Natural killer cell treated with Interleukin-12 subunit alpha and Interleukin-12 subunit beta and Interleukin-15 and Interleukin-18, amount 100 ng/mL, for 72 hours (primary cell): Measurements from ENCODE around the gene BROX. TPM values are rescaled to one million over a fixed set of nuclear protein-coding genes. Genes with fewer than 3 reads are reported as not detected.
"Not testable (repeated sequence)": the region's sequence is repeated elsewhere in the genome, so short reads cannot be mapped to it uniquely, and the experiment has no call there.

ENCODE experiments used
- ATAC-seq, 2 donors: fragments of 150-1000 bp; cut with Tn5 transposase in 1 of 2; sonication (Bioruptor Pico), chemical (Tn5 transposase) in 1 of 2; 2 replicates each; pipeline ENCODE4 v1.10.0; 2021
- DNase-seq: peaks from one replicate; pipeline ENCODE4 v3.0.0; 2022; ENCODE audit warnings: low spot score
- H3K27ac Mint-ChIP-seq, 2 donors: 1 replicate in 1 of 2; 2 replicates in 1 of 2; pipeline ENCODE4 v1.8.0; 2022; ENCODE audit warnings: mixed read lengths in 2 of 2, mild to moderate bottlenecking in 1 of 2, moderate library complexity in 1 of 2
- H3K27me3 Mint-ChIP-seq, 2 donors: 1 replicate in 1 of 2; 2 replicates in 1 of 2; pipeline ENCODE4 v1.8.0; 2022; ENCODE audit warnings: mixed read lengths in 2 of 2
- H3K36me3 Mint-ChIP-seq: one replicate; pipeline ENCODE4 v1.8.0; 2022; ENCODE audit warnings: mixed read lengths
- H3K4me1 Mint-ChIP-seq, 2 donors: 1 replicate in 1 of 2; 2 replicates in 1 of 2; pipeline ENCODE4 v1.8.0; 2022; ENCODE audit warnings: low read depth in 2 of 2, mixed read lengths in 2 of 2, mild to moderate bottlenecking in 1 of 2
- H3K4me3 Mint-ChIP-seq: one replicate; pipeline ENCODE4 v1.8.0; 2022; ENCODE audit warnings: mixed read lengths
- H3K9me3 Mint-ChIP-seq: 2 replicates; pipeline ENCODE4 v1.8.0; 2022; ENCODE audit warnings: mixed read lengths
- total RNA-seq, 2 donors: library from RNA; stranded (reverse); gene quantifications; one replicate each; pipeline ENCODE4 v1.2.3, GENCODE V29; 2022

Gene BROX
- total RNA-seq, 2 donors from 2014 or later, result 36.3 to 38.9 TPM

DNA sequence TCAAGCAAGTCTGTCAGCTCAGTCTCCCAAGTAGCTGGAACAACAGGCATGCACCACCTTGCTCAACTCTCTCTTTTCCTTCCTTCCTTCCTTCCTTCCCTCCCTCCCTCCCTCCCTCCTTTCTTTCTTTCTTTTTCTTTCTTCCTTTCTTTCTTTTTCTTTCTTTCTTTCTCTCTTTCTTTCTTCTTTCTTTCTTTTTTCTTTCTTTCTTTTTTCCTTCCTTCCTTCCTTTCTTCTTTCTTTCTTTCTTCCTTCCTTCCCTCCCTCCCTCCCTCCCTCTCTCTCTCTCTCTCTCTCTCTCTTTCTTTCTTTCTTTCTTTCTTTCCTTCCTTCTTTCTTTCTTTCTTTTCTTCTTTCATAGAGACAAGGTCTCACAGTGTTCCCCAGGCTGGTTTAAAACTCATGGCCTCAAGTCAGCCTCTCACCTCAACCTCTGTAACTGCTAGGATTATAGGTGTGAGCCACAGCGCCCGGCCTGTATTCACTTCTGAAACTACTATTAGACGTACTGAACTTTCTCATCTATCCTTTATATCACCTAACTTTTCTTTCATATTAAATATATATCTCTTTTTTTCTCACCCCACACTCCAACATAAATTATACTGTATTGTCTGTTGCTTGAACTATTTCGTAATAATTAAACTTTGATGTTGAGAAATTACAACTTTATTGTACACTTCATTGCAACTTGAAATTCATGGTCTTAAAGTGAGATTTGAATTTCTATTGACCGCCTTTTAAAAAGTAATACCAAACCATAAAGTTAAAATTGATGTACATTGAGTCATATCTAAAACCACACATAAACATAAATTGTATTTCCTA lies 29.5 kb downstream of the BROX start:
- not testable (repeated sequence) for H3K4me1 Mint-ChIP-seq, H3K27me3 Mint-ChIP-seq, H3K9me3 Mint-ChIP-seq, H3K27ac Mint-ChIP-seq, H3K36me3 Mint-ChIP-seq, ATAC-seq, DNase-seq, H3K4me3 Mint-ChIP-seq

- peaks cover 4 to 30% of the 10 kb centered on the region in 2 donors for H3K27me3 Mint-ChIP-seq
- no peaks in the 10 kb centered on the region for H3K4me1 Mint-ChIP-seq
- ATAC-seq (no peak), DNase-seq (no peak)
- H3K4me3 Mint-ChIP-seq, result no peak overlapping the region
- H3K27ac Mint-ChIP-seq, result no peak overlapping the region
- no peaks in the 10 kb centered on the region for H3K9me3 Mint-ChIP-seq
- no peaks in the 10 kb centered on the region for H3K36me3 Mint-ChIP-seq
Measured at GRCh38 chr1:222749927-222750326, 37.6 kb downstream of the BROX start.

DNA sequence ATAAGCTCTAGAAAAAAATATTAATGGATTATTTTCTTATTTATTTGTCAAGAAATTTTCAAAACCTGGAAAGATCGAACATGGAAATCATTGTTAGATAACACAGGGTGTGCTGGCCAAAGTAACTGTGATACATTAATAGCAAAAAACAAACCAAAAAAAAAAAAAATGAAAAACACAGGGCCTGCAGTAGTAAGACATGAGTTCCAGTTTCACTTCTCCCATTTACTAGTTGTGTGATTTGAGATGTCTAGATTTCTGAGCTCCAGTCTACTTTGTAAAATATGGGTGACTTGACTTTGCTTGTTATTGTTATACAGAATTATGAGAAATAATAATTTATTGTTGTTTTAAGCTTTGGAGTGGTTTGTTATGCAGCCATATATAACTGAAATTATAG lies 38.3 kb downstream of the BROX start:
- DNase-seq (no peak), ATAC-seq (no peak)
- no peak overlapping the region for H3K4me3 Mint-ChIP-seq
- no peak overlapping the region for H3K27ac Mint-ChIP-seq
- no peaks in the 10 kb centered on the region for H3K9me3 Mint-ChIP-seq
- H3K4me1 Mint-ChIP-seq, result no peaks in the 10 kb centered on the region
- no peaks in the 10 kb centered on the region for H3K36me3 Mint-ChIP-seq
- H3K27me3 Mint-ChIP-seq, result peaks cover 5 to 32% of the 10 kb centered on the region in 2 donors

GRCh38 chr1:222751255-222751654 lies 38.9 kb downstream of the BROX start:
- DNase-seq (no peak), ATAC-seq (no peak)
- Mint-ChIP-seq H3K9me3 (no peaks in the 10 kb centered on the region), H3K36me3 (no peaks in the 10 kb centered on the region), H3K4me1 (no peaks in the 10 kb centered on the region), H3K4me3 (no peak overlapping the region), H3K27ac (no peak overlapping the region), H3K27me3 (peaks cover 7 to 34% of the 10 kb centered on the region in 2 donors)

DNA sequence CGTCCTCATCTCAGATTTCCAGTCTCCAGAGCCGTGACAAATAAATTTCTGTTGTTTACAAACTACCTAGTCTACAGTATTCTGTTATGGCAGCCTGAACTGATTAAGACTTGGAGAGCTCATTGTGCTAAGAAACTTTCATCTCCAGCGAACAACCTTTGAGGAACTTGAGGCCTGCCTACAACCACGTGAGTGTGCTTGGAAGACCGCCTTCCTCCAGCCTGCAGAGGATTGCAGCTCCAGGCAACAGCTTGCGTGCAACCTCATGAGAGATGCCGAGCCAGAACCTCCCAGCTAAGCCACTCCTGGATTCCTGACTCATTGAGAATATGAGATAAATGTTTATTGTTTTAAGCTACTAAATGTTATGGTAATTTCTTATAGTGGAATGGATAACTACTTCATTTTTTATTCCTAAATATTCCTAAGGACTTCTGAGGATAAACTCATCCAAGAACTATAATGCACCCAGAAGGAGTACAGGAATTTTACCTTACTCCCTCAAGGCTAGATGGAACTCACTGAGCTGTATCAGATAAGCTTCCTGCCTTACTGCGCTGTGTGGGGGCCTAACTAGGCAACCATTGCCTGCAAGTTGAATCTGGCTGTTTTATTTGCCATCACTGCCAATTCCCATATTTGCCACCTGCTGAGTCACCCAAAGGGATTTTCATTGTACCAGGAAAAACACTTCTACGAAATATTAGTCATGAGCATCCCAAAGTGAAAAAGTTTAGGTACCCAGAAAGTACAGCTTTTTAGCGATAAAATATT lies 42.2 kb downstream of the BROX start:
- ATAC-seq, result no peak
- Mint-ChIP-seq H3K27ac (no peak overlapping the region), H3K4me1 (no peaks in the 10 kb centered on the region), H3K9me3 (no peaks in the 10 kb centered on the region), H3K4me3 (no peak overlapping the region), H3K36me3 (no peaks in the 10 kb centered on the region), H3K27me3 (peaks cover 13 to 21% of the 10 kb centered on the region in 2 donors)
- DNase-seq, result no peak

DNA sequence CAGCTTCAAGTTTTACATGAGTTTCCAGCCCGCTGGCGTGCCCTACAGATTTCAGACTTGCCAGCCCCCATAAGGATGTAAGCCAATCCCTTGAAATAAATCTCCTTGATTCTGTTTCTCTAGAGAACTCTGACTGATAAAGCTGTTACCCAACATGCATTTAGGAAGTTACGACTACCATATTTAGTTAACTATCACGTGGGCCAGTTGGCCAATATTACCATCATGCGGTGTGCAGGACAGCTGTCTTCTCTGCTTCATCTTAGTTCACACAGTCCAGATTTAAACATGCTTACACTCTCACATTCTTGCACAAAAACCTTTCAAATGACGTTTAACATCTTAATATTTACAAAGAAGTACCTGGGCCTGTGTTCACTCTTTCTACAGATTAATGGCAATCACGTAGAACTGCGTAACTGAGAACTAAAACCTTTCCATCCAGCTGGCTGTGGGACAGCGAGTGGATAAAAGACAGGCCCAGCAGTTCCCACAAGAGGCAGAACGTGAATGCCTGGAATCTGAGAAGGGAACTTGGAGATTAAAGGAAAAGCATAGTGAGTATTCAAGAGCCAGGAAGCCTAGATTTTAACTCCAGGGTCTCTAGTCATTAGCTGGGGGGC lies 45.4 kb downstream of the BROX start:
- Mint-ChIP-seq H3K9me3 (no peaks in the 10 kb centered on the region), H3K27me3 (peaks cover 21 to 31% of the 10 kb centered on the region in 2 donors), H3K36me3 (no peaks in the 10 kb centered on the region), H3K4me1 (no peaks in the 10 kb centered on the region), H3K27ac (no peak overlapping the region), H3K4me3 (no peak overlapping the region)
- no peak for DNase-seq
- ATAC-seq, result no peak

GRCh38 chr1:222759451-222760035 lies 47.2 kb downstream of the BROX start:
- Mint-ChIP-seq H3K36me3 (no peaks in the 10 kb centered on the region), H3K4me3 (no peak overlapping the region), H3K27ac (no peak overlapping the region), H3K9me3 (no peaks in the 10 kb centered on the region), H3K27me3 (peaks cover 25 to 40% of the 10 kb centered on the region in 2 donors), H3K4me1 (no peaks in the 10 kb centered on the region)
- DNase-seq (no peak), ATAC-seq (no peak)

DNA sequence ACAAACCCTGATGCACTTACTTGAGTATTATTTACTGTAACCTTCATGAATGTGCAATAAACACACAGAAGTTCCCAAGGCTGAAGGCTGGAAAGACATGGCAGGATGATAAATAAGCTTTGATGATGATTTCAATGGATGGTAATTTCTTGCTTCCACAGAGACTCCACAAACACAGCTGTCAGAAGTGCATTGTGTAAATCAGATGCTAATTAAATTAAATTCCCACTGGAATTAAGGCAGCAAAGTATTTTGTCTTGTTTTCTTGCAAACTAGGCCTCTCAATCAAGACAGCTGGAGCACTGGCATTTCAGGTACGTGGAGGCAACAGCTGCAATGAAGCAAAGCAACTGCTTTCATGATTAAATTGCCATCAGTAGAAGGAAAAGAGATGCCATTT lies 48.7 kb downstream of the BROX start:
- no peaks in the 10 kb centered on the region for H3K4me1 Mint-ChIP-seq
- DNase-seq, result no peak
- ATAC-seq, result no peak

GRCh38 chr1:222762178-222762577 lies 49.8 kb downstream of the BROX start:
- not testable (repeated sequence) for DNase-seq, H3K9me3 Mint-ChIP-seq, H3K4me1 Mint-ChIP-seq, H3K27ac Mint-ChIP-seq, H3K36me3 Mint-ChIP-seq, ATAC-seq, H3K4me3 Mint-ChIP-seq
- peaks cover 24 to 28% of the 10 kb centered on the region in 2 donors for H3K27me3 Mint-ChIP-seq

More for the DNA sequence above, 48.7 kb downstream of the BROX start:
- Mint-ChIP-seq H3K9me3 (no peaks in the 10 kb centered on the region), H3K27ac (no peak overlapping the region), H3K36me3 (no peaks in the 10 kb centered on the region), H3K4me3 (no peak overlapping the region), H3K27me3 (peaks cover 28 to 34% of the 10 kb centered on the region in 2 donors)

DNA sequence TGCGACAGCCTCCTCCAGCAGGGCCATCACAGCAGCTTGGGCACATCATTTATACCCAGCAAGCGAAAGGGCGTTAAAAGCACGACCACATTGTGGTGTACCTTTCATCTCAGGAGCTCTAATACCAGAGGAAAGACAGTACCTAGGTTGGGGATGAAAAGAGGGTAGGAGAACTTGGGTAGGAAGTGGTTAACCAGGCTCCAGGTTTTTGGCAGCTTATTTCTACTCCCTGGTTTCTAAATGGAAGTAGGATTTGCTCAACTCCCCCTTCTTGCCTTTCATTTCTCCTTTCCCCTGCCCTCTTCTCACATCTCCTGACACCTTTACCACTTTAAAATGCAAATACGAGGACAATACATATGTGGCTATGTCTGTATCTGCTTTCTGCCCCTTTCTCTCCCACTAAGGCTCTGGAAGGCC lies 54.8 kb downstream of the BROX start:
- peak; percentile 65 to 69 for ATAC-seq
- Mint-ChIP-seq H3K27ac (no peak overlapping the region), H3K9me3 (peaks cover 10% of the 10 kb centered on the region)

GRCh38 chr1:222768592-222768991 lies 56.2 kb downstream of the BROX start:
- Mint-ChIP-seq H3K4me3 (no peak overlapping the region), H3K27me3 (peaks cover 12 to 22% of the 10 kb centered on the region in 2 donors), H3K9me3 (peaks cover 10% of the 10 kb centered on the region), H3K36me3 (peaks cover 11% of the 10 kb centered on the region), H3K4me1 (peaks cover 25 to 28% of the 10 kb centered on the region in 2 donors), H3K27ac (peak overlapping the region in 1 of 2 donors; percentile 31)
- no peak for DNase-seq
- ATAC-seq, result no peak

More for the DNA sequence above, 54.8 kb downstream of the BROX start:
- H3K36me3 Mint-ChIP-seq, result peaks cover 11% of the 10 kb centered on the region
- no peak overlapping the region for H3K4me3 Mint-ChIP-seq
- H3K4me1 Mint-ChIP-seq, result peaks cover 12 to 14% of the 10 kb centered on the region in 2 donors
- peaks cover 13 to 27% of the 10 kb centered on the region in 2 donors for H3K27me3 Mint-ChIP-seq
- DNase-seq, result no peak

DNA sequence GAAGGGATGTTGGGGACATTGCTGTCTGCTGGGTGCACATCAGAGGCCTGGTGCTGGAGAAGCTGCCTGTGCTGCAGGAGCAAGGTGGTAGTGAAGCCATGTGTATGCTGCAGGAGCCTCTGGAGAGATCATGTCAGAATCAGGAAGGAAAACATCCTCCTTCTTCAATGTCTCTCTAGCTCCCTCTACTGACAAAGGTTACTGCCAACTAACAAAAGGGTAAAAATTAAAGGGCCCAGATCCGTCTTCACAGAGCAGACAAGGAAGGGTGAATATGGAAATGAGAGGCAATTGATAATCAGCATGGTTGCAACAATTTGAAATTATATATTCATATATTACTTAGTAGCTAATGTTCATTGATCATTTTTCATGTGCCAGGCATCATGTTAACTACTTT lies 56.8 kb downstream of the BROX start:
- Mint-ChIP-seq H3K27ac (peak overlapping the region in 1 of 2 donors; percentile 31), H3K4me1 (peaks cover 25 to 28% of the 10 kb centered on the region in 2 donors), H3K27me3 (peaks cover 11 to 16% of the 10 kb centered on the region in 2 donors), H3K9me3 (peaks cover 10% of the 10 kb centered on the region), H3K4me3 (no peak overlapping the region), H3K36me3 (peaks cover 11% of the 10 kb centered on the region)
- ATAC-seq (no peak), DNase-seq (no peak)

DNA sequence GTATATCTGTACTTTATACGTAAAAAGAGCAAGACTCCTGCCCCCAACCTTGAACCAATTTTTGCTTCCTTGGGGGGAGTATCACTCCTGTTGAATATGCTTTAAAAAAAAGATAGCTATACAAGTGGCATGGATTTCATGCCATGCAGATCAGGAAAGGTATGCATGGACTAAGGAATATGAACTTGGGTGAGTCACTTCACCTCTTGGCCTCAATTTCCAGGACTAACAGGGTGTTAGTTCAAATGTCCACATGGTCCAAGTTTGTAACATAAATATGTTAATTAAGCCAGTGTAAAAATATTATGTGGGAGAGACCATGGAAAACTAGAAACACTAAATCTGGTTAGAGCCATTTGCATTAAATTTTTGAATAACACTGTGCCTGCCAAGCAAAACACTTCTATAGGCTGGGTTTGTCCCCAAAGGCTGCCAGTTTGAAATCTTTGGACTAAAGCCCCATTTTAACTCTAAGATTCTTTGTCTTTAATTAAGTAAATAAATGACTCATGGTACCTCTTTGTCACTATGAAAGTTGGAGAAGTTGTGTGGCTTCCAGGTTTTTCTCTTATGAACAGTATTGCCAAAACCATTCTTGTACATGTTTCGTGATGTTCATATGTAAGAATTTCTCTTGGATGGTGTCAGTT lies 57.7 kb downstream of the BROX start:
- Mint-ChIP-seq H3K27me3 (peaks cover 9 to 23% of the 10 kb centered on the region in 2 donors), H3K36me3 (peaks cover 11% of the 10 kb centered on the region), H3K4me1 (peaks cover 25 to 28% of the 10 kb centered on the region in 2 donors), H3K27ac (peak overlapping the region in 1 of 2 donors; percentile 44), H3K9me3 (peaks cover 10% of the 10 kb centered on the region), H3K4me3 (no peak overlapping the region)
- no peak for ATAC-seq
- no peak for DNase-seq
